Fibroblast of mammary gland (primary cell): ENCODE results near the gene ACTL7A.
A peak's percentile ranks its signal among the peaks of the same experiment; 100 is the strongest.
"Not testable (repeated sequence)": the region's sequence is repeated elsewhere in the genome, so short reads cannot be mapped to it uniquely, and the experiment has no call there.

ENCODE experiments used
- DNase-seq: peaks from one replicate; pipeline ENCODE4 v3.0.0-alpha.2; 2010; ENCODE audit warnings: low read depth
- H3K4me3 ChIP-seq: 2 replicates; pipeline ENCODE4 v1.5.1; 2011; ENCODE audit warnings: low read depth, mild to moderate bottlenecking, low read length, moderate library complexity; ENCODE audit not compliant: control insufficient read depth
- TF ChIP-seq, protein P1 (sequence below): conservative IDR thresholded peaks from 2 replicates; pipeline ENCODE4 v1.5.1; 2011; ENCODE audit warnings: low read depth, low read length, inconsistent platforms; ENCODE audit not compliant: control insufficient read depth, insufficient read depth

ACTL7A gene

DNA sequence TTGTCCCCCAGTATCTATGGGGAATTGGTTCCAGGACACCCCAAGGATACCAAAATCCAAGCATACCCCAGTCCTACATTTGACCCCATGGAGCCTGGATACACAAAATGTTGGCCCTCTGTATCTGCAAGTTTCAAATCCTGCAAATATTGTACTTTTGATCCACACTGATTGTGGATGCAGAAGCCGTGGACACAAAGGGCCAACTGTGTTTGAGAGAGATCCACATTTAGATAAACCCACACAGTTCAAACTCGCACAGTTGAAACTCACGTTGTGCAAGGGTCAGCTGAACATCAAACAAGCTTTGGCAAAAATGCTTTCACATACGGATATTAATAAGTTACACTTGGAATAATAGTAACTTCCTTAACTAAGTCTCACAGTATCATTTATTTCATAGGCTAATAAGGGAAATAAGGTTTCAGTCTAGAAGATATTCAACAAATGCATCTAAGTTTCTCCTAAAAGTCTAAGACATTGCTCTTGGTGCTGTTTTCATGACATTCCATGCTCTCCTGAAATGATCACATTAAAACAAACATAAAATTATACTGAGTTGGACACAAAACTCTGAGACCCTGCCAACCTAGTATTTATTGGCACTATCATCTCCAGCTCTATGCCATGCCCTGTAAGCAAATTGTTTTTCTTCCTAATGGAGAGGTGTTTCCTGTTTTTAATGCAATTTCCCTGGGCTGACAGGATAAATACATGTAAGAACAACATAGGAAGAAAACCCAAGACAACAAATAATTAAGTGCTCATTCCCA is 32.3 kb downstream of the ACTL7A start:
- TF ChIP-seq, protein P1, sequence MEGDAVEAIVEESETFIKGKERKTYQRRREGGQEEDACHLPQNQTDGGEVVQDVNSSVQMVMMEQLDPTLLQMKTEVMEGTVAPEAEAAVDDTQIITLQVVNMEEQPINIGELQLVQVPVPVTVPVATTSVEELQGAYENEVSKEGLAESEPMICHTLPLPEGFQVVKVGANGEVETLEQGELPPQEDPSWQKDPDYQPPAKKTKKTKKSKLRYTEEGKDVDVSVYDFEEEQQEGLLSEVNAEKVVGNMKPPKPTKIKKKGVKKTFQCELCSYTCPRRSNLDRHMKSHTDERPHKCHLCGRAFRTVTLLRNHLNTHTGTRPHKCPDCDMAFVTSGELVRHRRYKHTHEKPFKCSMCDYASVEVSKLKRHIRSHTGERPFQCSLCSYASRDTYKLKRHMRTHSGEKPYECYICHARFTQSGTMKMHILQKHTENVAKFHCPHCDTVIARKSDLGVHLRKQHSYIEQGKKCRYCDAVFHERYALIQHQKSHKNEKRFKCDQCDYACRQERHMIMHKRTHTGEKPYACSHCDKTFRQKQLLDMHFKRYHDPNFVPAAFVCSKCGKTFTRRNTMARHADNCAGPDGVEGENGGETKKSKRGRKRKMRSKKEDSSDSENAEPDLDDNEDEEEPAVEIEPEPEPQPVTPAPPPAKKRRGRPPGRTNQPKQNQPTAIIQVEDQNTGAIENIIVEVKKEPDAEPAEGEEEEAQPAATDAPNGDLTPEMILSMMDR, result no peak
- no peak overlapping the region for H3K4me3 ChIP-seq
- DNase-seq, result no peak

DNA sequence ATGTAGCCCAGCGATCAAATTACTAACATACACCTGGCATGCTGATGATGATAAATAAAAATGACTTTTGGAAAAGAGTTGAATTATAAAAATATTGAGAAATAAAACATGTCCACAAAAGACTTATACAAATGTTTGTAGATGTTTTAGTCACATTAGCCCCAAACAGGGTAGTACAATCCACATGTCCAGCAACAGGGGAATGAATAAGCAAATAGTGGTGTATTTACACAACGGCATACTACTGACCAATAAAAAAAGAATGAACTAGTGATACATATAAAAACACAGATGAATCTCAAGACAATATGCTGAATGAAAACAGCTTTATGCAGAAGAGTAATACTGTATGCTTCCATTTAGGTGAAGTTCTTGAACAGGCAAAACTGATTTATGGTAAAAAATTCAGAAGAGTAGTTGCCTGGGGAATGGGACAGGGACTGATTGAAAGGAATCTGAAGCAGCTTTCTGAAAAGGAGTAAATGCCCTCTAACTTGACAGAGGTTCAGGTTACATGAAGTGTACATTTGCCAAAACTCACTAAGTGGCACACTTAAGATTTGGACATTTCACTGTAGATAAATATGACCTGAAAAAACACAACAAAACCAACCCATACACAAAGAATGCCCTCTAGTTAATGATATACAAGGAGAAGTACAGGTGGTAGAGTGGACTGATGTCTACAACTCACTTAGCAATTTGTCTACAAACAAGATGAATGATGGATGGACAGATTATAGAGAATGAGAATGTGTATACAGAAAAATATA is 35.4 kb downstream of the ACTL7A start:
- no peak overlapping the region for H3K4me3 ChIP-seq
- no peak for DNase-seq
- TF ChIP-seq, protein P1, result no peak

DNA sequence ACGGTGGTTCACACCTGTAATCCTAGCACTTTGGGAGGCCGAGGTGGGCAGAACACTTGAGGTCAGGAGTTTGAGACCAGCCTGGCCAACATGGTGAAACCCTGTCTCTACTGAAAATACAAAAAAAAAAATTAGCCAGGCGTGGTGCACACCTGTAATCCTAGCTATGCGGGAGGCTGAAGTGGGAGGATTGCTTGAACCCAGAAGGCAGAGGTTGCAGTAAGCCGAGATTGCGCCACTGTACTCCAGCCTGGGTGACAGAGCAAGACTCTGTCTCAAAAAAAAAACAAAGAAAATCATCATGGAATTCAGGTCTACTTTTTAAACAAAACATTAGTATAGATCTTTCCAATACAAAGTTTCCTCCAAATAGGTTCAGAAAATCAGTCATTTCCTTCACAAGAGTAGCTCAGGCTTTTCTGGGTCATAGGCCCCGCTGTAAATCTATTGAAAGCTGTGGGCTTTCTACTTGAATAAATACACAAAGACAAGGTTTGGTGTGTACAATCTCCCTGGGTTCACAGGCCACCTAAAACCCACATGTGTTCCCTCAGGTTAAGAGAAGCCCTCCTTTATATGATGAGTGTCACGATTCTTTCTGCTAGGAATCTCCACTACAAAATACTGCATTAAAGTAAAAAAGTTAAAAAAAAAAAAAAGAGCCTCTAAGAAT is 37.1 kb downstream of the ACTL7A start:
- H3K4me3 ChIP-seq, DNase-seq: not testable (repeated sequence)

DNA sequence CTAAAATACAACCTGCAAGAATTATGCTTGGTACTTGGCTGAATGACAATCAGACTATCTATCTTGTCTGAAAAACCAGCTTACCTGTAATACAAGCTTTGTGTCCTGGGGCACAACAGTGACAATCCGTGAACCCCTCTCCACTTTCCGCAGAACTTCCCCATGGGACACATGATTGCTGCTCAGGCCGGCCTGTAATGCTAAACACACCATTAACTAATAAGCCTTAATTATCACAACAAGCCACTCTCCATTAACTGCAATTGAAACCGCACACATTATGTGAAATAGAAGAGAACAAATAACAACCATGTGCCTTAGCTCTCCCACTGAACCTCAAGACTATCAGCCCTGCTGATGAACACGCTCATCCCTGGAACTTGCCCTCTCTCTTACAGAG is 38.1 kb downstream of the ACTL7A start:
- H3K4me3 ChIP-seq, result no peak overlapping the region
- DNase-seq, result no peak
- TF ChIP-seq, protein P1, result no peak

DNA sequence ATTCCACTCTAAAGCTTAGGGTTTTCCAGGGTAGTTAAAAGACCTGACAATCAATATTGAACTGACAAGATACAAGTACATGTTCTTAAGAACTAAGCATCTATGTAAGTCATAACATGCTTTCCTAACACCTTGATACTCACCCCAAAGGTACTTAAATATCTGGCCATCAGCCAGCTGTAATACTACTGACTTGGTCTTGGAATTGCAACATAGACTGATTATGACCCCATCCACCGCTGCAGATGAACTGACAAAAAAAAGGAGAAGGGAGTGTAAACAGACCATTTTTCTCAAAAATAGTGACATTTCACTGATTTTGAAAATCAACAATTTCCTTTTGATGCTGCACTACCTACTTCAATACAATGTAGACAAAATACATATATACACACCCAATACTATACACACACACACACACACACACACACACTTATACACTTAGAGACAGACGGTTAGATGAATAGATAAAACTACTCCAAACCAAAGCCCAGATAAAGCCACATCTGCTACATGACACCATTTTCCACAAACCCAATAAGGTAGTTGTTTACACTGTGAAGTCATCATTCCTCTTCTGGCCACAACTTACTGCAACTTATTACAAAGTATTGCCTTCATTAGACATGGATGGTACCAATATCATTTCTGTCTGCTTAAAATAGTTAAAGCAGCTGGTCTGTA is 41.5 kb downstream of the ACTL7A start:
- DNase-seq, result peak; percentile 8
- TF ChIP-seq, protein P1, result no peak
- H3K4me3 ChIP-seq, result no peak overlapping the region

DNA sequence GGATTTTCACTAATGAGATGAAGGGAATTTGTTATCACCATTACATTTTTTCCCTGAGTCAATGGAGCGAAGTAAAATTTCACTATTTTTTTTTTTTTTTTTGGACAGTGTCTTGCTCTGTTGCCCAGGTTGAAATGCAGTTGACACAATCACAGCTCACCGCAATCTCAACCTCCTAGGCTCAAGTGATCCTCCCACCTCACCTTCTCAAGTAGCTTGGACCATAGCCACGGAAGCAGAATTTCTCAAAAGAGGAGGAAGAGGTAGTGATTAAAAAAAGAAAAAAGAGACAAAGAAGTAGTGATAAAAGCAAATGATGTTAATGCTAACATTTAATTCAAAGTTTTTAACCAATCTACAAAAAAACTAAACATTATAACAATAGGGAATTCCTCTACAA is 42.1 kb downstream of the ACTL7A start:
- no peak for DNase-seq
- TF ChIP-seq, protein P1, result no peak
- H3K4me3 ChIP-seq, result no peak overlapping the region
